Inflammatory macrophage treated with lipopolysaccharide for 4 hours (primary cell): ENCODE measurements around the gene COL5A1.
"Not testable (repeated sequence)": the region's sequence is repeated elsewhere in the genome, so short reads cannot be mapped to it uniquely, and the experiment has no call there.

Experiments
- DNase-seq: peaks from one replicate; pipeline ENCODE4 v3.0.0-alpha.2; 2020

The COL5A1 gene

DNA sequence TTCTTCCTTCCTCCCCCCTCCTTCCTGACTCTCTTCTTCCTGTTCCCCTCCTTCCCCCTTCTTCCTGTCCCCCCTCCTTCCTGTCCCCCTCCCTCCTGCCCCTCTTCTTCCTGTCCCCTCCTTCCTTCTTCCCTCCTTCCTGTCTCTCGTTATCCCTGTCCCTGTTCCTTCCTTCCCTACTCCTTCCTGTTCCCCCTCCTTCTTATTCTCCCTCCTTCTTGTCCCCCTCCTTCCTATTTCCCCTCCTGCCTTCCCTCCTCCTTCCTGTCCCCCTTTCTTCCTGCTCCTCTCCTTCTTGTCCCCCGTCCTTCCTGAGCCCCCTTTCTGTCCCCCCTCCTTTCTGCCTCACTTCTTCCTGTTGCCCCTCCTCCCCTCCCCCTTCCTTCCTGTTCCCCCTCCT is 70.6 kb downstream of the COL5A1 start:
- DNase-seq = no peak

DNA sequence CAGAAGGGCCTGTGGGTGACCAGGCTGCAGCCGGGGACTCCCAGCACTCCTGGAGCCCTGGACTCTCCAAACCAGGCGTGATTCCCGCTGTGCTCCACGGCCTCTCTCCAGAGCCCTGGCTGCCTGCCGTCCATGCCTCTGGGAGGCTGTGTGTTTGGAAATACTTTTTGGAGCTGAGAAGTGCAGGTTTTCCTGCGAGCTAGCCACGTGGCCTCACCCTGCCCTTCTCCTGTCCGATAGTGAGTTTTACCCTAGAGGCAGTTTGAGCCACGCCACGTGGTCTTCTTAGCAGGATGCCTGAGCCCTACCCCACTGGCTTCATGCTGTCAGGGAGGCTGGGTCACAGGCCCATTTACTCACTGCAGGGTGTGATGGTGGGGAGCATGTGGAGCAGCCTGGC is 71.3 kb downstream of the COL5A1 start:
- DNase-seq = no peak

DNA sequence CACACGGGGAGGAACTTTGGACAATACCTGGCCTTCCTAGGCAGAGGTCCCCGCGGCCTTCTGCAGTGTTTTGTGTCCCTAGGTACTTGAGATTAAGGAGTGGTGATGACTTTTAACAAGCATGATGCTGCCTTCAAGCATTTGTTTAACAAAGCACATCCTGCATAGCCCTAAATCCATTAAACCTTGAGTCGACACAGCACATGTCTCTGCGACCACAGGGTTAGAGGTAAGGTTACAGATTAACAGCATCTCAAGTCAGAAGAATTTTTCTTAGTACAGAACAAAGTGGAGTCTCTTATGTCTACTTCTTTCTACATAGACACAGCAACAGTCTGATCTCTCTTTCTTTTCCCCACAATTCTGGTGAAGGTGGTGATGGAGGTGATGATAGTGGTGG is 73.9 kb downstream of the COL5A1 start:
- DNase-seq = not testable (repeated sequence)

GRCh38 chr9:134716067-134716466 is 74.5 kb downstream of the COL5A1 start:
- no peak for DNase-seq

DNA sequence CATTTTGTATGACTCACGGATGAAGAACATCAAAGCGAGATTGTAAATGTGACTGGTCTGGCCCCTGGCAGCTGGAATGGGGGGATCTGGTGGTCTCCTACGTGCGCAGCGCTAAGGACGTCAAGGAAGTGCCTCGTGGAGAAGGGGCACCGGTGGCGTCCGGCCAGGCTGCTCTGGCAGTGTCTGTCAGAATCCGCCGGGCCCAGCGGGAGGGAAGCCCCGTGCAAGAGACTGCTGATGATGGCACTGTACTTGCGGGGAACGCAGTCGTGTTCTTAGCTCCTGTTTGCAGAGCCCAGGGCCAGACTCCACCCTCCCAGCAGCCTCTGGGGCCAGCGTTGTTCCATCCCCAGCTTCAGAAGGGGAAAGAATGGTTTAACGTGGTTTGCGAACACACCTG is 75.5 kb downstream of the COL5A1 start:
- no peak for DNase-seq

DNA sequence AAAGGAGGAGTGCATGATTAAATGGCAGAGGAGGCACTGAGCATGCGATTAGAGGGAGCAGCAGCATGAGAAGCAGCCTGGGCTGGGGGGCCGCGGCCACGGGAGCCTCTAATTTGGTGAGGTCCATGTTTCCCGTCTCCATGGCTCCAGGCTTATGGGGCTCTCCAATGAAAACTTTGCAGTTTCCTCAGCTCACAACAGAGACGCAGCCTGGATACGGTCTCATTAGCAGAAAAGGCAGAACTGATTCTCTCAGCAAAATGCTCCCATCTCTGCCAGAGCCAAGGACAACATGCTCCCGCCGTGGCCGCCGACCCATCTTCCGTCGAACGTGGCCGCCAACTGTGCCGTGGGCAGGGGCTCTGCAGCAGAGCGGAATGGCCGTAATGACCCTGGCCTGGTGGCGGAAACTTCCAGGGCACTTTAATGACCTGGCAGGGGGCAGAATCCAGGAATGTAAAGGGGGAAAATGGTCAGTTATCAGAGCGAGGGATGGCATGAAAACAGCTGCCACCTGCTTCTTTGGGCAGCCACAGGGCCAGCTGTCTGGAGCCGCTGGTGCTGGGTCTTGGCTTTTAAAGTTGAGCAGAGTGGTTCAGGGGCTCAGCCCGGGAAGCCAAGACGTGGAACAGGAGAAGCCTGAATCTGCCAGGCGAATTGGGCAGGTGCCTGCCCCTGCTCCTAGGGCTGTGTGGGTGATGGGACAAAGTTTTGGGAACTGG is 76.5 kb downstream of the COL5A1 start:
- DNase-seq = no peak

GRCh38 chr9:134719331-134719730 is 77.7 kb downstream of the COL5A1 start:
- DNase-seq = no peak

DNA sequence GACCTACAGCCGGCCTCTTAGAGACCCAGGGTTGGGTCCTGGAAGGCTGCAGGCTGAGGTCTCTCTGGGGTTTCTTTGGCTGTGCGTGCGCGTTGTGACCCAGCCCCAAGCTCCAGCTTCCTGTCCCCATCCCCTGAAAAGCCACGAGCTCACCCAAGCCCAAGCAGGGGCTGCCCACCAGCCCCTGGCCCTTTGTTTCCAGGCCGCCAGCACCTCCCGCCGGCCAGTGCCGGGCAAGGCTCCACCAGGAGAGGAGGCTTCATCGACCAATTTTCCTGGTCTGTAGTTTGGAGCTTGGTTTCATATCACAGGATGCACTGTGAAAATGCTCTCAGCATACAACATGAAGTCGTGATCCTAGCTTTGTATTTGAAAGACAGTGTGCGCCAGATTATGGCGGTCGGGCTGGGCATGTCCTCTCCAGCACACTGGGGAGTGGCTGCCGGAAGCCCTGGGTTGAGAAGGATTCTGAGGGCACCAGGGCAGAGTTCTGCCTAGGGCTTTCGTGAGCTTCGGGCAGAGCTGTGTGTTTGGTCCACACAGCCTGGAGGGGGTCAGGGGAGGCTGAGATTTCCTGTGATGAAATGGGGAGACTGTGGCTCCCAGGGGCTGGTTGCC is 78.6 kb downstream of the COL5A1 start:
- DNase-seq = no peak

- no peak for DNase-seq
Measured at GRCh38 chr9:134720796-134721195, 79.2 kb downstream of the COL5A1 start.

DNA sequence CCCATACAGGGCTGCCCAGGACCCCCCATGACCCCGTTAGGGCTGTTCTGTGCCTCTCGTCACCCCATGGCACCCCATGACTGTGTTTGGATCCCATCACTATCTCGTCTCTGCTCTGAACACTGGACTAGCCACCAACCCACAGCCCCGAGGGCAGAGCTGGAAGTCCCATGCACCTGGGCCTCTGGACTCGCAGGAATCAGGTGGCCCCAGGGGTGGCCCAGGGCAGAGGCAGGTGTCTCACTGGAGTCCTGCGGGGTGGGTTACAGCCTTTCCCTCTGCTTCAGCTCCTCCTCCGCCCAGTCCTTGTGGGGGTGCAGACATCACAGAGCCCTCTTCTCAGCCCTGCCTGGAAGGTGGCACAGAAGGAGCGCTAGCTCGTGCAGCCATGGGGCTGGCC is 79.7 kb downstream of the COL5A1 start:
- DNase-seq = no peak

DNA sequence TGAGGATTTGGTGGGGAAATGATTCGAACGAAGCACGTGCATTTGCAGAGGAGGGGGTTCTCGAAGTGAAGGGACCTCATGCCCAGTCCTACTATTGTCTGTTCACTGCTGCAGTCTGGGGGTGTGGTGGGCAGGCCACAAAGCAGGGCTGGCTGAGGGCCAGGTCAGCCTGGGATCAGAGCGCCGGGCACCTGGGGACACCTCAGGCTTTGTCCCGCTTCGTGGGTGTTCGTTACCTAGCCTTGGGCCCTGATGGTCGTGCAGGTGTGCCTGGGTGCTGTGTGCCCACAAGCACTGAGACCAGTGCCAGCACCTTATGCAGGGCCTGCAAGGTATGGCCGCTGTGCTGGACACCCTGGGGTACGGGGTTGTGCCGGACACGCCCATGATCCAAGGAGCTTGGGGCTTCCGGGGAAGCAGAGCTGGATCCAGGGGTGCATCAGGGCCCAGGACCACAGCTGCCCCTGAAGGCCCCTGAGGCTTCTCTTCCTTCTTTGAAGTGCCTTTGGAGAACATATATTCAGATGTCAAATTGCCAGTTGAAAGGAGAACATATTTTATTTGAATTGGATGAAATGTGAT is 80.6 kb downstream of the COL5A1 start:
- no peak for DNase-seq

DNA sequence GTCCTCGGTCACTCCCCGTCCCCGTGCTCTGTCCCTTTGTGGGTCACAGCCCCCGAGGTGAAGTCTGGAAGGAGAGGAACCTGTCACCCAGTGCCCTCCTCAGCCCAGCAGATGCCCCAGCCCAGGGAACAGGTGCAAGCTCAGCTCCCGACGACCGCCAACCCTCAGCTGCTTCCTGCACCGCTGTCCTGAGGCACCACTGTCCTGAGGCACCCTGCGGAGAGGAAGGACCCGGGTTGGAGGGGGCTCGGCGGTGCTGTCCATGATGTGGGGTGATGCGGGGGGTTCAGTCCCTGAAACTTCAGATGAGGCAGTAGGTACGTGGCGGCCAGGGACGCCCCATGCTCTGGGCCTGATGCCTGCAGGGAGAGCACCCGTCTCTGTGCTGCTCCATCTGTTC is 81.4 kb downstream of the COL5A1 start:
- DNase-seq = no peak

DNA sequence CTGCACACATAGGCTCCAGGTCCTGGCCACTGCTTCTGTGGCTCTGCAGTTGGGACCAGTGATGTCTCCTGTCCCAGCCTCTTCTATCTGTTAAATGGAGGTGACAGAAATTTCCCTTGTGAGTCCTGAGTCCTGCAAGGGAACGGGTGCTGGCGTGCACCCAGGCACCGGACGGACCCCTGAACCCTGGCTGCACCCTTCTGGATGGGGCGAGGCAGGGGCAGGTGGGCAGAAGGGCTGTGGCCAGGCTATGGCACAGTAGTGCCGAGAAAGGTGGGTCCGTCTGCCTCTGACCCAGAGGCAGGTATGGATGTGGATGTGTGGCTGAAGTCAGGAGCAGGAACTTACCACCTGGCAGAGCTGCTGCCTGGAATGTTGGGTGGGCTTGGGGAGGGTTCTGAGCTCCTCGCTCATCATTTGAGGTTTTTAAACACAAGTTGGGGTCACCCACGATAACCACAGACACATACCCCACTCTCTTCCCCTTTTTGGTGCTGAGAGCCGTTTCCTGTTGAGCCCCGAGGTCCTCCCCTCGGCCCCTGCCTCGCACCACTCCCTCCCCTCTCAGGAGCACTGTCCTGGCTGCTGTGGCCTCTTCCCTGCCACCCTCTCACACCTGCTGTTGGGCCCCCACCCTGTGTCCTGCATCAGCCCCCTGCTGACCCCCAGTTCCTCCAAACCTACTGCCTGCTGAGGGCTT is 82.0 kb downstream of the COL5A1 start:
- DNase-seq = no peak

DNA sequence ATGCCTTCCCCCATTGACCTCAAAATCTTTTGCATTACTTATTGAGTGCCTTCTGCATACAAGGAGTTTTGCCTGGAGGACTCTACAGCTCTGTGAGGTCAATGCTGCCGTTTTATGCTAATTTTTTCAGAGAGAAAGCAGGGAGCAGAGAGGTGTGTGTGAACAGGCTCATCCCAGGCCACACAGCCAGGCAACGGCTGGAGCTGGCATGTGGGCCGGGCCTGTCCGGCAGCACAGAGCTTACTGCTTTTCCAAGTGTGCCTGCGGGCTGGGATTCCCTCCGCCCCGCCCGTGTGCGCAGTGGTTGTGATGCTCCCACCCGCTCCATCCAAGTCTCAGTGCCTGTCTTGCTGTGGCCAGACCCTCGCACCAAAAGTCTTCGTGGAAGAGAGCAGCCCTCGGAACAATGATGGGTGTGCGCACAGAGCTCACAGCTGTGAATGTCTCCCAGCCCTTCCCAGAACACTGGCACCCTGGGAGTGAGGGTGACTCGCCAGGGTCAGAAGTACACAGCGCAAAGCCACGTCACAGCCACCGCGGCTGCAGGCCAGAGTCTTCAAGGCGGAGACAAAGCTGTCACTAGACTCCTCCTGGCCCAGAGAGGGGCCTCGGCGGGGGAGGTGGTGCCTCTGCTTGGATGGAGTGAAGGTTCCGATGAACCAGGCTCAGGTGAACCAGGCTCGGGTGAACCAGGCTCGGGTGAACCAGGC is 82.8 kb downstream of the COL5A1 start:
- DNase-seq = no peak

DNA sequence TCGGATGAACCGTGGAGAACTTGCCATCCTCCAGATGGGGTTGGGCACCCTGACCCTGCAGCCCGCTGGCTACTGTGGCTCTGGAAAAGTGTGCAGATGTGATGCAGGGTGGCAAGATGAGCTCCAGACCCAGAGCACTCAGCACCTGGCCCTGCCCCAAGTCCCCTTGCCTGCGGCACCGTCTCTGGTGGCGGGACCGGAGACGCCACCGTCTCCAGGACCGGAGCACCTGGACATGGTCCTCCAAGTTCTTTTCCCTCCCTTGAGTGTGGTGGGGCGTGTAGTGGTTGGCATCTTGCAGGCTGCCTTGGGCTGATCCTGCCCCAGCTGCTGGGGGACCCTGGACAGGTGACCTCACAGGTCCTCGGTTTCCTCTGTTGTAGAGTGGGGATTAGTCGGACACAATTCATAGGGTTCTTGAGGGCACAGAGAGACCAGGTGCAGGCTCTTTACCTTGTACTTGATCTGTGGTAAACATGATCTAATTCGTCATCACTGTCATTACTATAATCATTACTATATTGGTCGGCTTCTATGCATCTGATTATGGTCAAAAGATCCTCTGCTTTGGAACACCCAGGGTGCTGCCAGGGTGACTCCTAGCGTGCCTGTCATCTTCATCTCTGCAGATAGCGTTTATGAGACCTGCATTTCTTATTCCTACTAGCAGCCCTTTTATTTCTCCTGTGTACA is 83.5 kb downstream of the COL5A1 start:
- no peak for DNase-seq

GRCh38 chr9:134725605-134725940 is 84.0 kb downstream of the COL5A1 start:
- DNase-seq = peak; percentile 84

GRCh38 chr9:134726026-134726721 is 84.6 kb downstream of the COL5A1 start:
- no peak for DNase-seq

- DNase-seq = no peak
Measured at GRCh38 chr9:134726722-134727034, 85.1 kb downstream of the COL5A1 start.

- DNase-seq = no peak
Measured at GRCh38 chr9:134728021-134728795, 86.6 kb downstream of the COL5A1 start.

GRCh38 chr9:134728801-134729495 is 87.3 kb downstream of the COL5A1 start:
- DNase-seq = no peak
